Right lobe of liver (tissue), 6 donors: Measurements from ENCODE around the gene ZNF521. TPM values are rescaled to one million over a fixed set of nuclear protein-coding genes. Genes with fewer than 3 reads are reported as not detected.

Experiments
- ATAC-seq, 4 donors: fragments of 200-7000 bp; cut with Tn5 transposase; one replicate each; pipeline ENCODE4 v1.9.1; 2020; ENCODE audit warnings: mild to moderate bottlenecking in 4 of 4, moderate library complexity in 4 of 4
- DNase-seq, 3 donors: peaks; one replicate each; pipeline ENCODE4 v3.0.0-alpha.2; 2020
- H3K27ac ChIP-seq, 3 donors: fragments of 200-600 bp; one replicate each; pipeline ENCODE4 v1.8.0; 2022
- H3K27me3 ChIP-seq, 2 donors: fragments of 200-600 bp; one replicate each; pipeline ENCODE4 v1.8.0; 2022
- H3K36me3 ChIP-seq, 4 donors: fragments of 200-600 bp; sonication (generic) in 1 of 4; one replicate each; pipeline versions ENCODE4 v1.5.1 to v1.8.0; 2017 to 2022; ENCODE audit warnings: control low read depth in 1 of 4
- H3K4me1 ChIP-seq, 4 donors: fragments of 200-600 bp; sonication (generic) in 1 of 4; one replicate each; pipeline versions ENCODE4 v1.5.1 to v1.8.0; 2017 to 2022; ENCODE audit warnings: control low read depth in 1 of 4
- H3K4me3 ChIP-seq, 3 donors: fragments of 200-600 bp; one replicate each; pipeline ENCODE4 v1.8.0; 2022
- H3K9me3 ChIP-seq, 4 donors: fragments of 200-600 bp; sonication (generic) in 1 of 4; one replicate each; pipeline versions ENCODE4 v1.5.1 to v1.8.0; 2017 to 2022; ENCODE audit warnings: control low read depth in 1 of 4
- POLR2A ChIP-seq: fragments of 450-650 bp; IDR thresholded peaks from one replicate; pipeline ENCODE4 v1.6.1; 2017; ENCODE audit warnings: antibody characterized with exemption, mild to moderate bottlenecking
- WGBS: methylation state at CpG from one replicate; pipeline ENCODE4 v1.1.6; 2018; ENCODE audit warnings: low coverage, low lambda C conversion rate; ENCODE audit not compliant: insufficient coverage; ENCODE audit errors: missing lambda C conversion rate; 5-methylcytosine and 5-hydroxymethylcytosine counted together
- intact Hi-C, 2 donors: fragments of 100-400 bp; cut with DNase I; formaldehyde crosslinking; loops; one replicate each; pipeline versions ENCODE4 v1.11.2 to v1.14.1; 2022
- total RNA-seq, 6 experiments: library from RNA; depleted of rRNA in 2 of 6; stranded (reverse); fragments of >200 nt in 2 of 6; fragmentation: NEBNext Ultra II Directional in 3 of 6; extraction: Animal tissue kit (Norgen Biotek cat#: 25700) in 3 of 6; gene quantifications; one replicate each; pipeline versions ENCODE4 v1.1.0 to v1.2.4, GENCODE V29; 2016 to 2023
- TF ChIP-seq, protein P1 (sequence below), 4 donors: fragments of 200-600 bp in 3 of 4; fragments of 450-650 bp in 1 of 4; IDR thresholded peaks; one replicate each; pipeline versions ENCODE4 v1.5.1 to v1.8.0; 2016 to 2022; ENCODE audit warnings: antibody characterized with exemption in 4 of 4, mild to moderate bottlenecking in 2 of 4
- donor health status: DM: no; HTN: yes; CAD: no.
- donor health status: DM: no; HTN: no; CAD: no.
- donor health status: DM: no; HTN: no; CAD: no.
- donor health status: DM: no; HTN: yes; CAD: no.
- donor health status: DM: no; HTN: yes; CAD: no.

The ZNF521 gene
- total RNA-seq, 6 experiments from 2014 or later, result 0.31 to 2.9 (median 1.3) TPM

DNA sequence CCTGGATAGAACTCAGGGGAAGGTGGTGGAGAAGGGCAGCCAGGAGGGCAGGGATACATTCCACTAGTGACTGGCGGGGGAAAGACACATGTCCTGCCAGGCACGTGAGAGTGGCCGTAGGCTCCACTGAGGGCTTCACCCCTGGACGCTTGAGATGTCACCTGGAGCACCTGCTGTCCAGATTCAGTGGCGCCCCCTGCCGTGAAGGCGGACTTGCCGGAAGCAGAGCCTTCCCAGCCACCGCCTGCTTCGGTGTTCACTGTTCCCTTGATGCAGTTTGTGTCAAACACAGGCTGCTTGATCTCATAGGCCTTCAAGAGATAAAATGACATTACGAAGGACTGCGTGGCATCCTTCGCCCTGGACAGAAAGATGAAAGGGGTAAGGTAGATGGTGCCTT lies 335.3 kb downstream of the ZNF521 start:
- Histone ChIP-seq H3K27me3 (no peaks in the 10 kb centered on the region), H3K4me3 (no peak overlapping the region), H3K9me3 (no peaks in the 10 kb centered on the region), H3K27ac (no peak overlapping the region), H3K36me3 (no peaks in the 10 kb centered on the region), H3K4me1 (no peaks in the 10 kb centered on the region)
- TF ChIP-seq, protein P1, sequence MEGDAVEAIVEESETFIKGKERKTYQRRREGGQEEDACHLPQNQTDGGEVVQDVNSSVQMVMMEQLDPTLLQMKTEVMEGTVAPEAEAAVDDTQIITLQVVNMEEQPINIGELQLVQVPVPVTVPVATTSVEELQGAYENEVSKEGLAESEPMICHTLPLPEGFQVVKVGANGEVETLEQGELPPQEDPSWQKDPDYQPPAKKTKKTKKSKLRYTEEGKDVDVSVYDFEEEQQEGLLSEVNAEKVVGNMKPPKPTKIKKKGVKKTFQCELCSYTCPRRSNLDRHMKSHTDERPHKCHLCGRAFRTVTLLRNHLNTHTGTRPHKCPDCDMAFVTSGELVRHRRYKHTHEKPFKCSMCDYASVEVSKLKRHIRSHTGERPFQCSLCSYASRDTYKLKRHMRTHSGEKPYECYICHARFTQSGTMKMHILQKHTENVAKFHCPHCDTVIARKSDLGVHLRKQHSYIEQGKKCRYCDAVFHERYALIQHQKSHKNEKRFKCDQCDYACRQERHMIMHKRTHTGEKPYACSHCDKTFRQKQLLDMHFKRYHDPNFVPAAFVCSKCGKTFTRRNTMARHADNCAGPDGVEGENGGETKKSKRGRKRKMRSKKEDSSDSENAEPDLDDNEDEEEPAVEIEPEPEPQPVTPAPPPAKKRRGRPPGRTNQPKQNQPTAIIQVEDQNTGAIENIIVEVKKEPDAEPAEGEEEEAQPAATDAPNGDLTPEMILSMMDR (IDR thresholded peaks at IDR 0.05), result no peak
- TF ChIP-seq POLR2A, result no peak
- 80% methylated on average over 3 of the region's 13 CpGs for WGBS
- intact Hi-C loops, result no loop called here
- DNase-seq, result no peak
- no peak for ATAC-seq

- Histone ChIP-seq H3K36me3 (no peaks in the 10 kb centered on the region), H3K4me1 (no peaks in the 10 kb centered on the region), H3K4me3 (no peak overlapping the region), H3K27me3 (no peaks in the 10 kb centered on the region), H3K27ac (no peak overlapping the region), H3K9me3 (no peaks in the 10 kb centered on the region)
- 62% methylated on average over 9 of the region's 17 CpGs for WGBS
- no peak for DNase-seq
- TF ChIP-seq, protein P1 (IDR thresholded peaks at IDR 0.05), result no peak
- TF ChIP-seq POLR2A, result no peak
- intact Hi-C loops, result no loop called here
- ATAC-seq, result no peak
Measured at GRCh38 chr18:25016181-25016580, 335.8 kb downstream of the ZNF521 start.
